PC-3 (cell line): Measurements from ENCODE around the gene DCUN1D1.

Experiments used
- EZH2phosphoT487 ChIP-seq: fragments of 300-600 bp; sonication (generic); IDR thresholded peaks from 2 replicates; pipeline ENCODE4 v1.6.1; 2018; ENCODE audit warnings: mild to moderate bottlenecking, antibody characterized with exemption, low read length, borderline replicate concordance
- TF ChIP-seq, protein P1 (sequence below): fragments of 300-600 bp; sonication (generic); conservative IDR thresholded peaks from 2 replicates; pipeline ENCODE4 v1.5.1; 2017; ENCODE audit warnings: antibody characterized with exemption, low read depth, mild to moderate bottlenecking, low read length

DNA sequence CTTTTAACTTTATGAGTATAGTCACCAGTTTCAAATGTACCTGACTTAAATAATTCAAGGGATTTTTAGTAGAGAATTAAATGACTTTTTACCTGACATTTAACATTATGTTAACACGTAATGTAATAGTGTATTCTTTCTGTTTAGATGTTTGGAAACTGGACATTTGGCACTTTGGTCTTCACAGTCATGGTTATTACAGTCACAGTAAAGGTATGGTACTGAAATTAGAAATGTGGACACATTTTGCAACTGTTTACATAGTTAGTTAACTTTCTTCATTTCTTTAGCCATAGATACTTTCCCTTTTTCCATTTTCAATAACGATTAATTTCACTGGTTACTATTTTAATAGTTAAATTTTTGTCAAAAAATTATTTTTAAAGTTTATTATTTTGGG, 83.8 kb downstream of the DCUN1D1 start:
- TF ChIP-seq, protein P1, sequence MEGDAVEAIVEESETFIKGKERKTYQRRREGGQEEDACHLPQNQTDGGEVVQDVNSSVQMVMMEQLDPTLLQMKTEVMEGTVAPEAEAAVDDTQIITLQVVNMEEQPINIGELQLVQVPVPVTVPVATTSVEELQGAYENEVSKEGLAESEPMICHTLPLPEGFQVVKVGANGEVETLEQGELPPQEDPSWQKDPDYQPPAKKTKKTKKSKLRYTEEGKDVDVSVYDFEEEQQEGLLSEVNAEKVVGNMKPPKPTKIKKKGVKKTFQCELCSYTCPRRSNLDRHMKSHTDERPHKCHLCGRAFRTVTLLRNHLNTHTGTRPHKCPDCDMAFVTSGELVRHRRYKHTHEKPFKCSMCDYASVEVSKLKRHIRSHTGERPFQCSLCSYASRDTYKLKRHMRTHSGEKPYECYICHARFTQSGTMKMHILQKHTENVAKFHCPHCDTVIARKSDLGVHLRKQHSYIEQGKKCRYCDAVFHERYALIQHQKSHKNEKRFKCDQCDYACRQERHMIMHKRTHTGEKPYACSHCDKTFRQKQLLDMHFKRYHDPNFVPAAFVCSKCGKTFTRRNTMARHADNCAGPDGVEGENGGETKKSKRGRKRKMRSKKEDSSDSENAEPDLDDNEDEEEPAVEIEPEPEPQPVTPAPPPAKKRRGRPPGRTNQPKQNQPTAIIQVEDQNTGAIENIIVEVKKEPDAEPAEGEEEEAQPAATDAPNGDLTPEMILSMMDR = no peak
- TF ChIP-seq EZH2phosphoT487 = no peak
